Stomach (tissue), 4 donors: ENCODE data around the gene GMEB2.

ENCODE experiments used
- EP300 ChIP-seq: sonication (generic); formaldehyde crosslinking; IDR thresholded peaks from one replicate; pipeline ENCODE4 v1.6.1; 2017; ENCODE audit warnings: antibody characterized with exemption
- TF ChIP-seq, protein P1 (sequence below), 7 experiments: fragments of 450-650 bp in 4 of 7; fragments of 200-600 bp in 3 of 7; sonication (generic) in 3 of 7; IDR thresholded peaks; one replicate each; pipeline ENCODE4 v1.5.1; 2016 to 2019; ENCODE audit warnings: antibody characterized with exemption in 7 of 7, control low read depth in 2 of 7, mild to moderate bottlenecking in 1 of 7

DNA sequence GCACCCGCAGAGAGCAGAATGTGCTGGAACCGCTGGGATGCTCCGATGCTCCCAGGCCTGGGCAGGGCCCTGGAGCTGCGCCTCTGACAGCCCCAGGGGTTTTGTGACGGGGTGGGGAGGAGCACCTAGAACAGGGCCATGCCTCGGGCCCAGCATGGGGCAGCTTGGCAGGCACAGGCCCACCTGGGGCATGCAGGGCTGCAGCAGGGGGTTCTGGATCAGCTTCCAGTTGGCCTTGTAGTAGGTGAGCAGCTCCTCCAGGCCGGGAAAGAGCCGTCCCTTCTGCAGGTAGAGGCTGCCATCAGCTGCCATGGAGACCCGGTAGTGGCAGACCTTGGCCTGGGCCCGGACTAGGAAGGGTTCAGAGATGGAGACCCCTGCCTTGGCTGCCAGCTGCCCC, 83.8 kb downstream of the GMEB2 start:
- no peak for TF ChIP-seq EP300
- TF ChIP-seq, protein P1, sequence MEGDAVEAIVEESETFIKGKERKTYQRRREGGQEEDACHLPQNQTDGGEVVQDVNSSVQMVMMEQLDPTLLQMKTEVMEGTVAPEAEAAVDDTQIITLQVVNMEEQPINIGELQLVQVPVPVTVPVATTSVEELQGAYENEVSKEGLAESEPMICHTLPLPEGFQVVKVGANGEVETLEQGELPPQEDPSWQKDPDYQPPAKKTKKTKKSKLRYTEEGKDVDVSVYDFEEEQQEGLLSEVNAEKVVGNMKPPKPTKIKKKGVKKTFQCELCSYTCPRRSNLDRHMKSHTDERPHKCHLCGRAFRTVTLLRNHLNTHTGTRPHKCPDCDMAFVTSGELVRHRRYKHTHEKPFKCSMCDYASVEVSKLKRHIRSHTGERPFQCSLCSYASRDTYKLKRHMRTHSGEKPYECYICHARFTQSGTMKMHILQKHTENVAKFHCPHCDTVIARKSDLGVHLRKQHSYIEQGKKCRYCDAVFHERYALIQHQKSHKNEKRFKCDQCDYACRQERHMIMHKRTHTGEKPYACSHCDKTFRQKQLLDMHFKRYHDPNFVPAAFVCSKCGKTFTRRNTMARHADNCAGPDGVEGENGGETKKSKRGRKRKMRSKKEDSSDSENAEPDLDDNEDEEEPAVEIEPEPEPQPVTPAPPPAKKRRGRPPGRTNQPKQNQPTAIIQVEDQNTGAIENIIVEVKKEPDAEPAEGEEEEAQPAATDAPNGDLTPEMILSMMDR (IDR thresholded peaks at IDR 0.05): no peak
